Panc1 (cell line): ENCODE data around the gene DPEP2NB. TPM values are rescaled to one million over a fixed set of nuclear protein-coding genes. Genes with fewer than 3 reads are reported as not detected.

Source experiments
- ATAC-seq: fragments of 200-7000 bp; cut with Tn5 transposase; 2 replicates; pipeline ENCODE4 v1.9.1; 2020; ENCODE audit warnings: mild to moderate bottlenecking, moderate library complexity
- BruUV-seq: library from RNA; stranded (reverse); fragments of 400-500 nt; replicated peaks from 2 replicates; lab custom pipeline; 2021; lab: Mats Ljungman, UMichigan
- CTCF ChIA-PET: fragments of 300-600 bp; sonication (Branson Sonifier 250); formaldehyde crosslinking; loops from one replicate; lab custom pipeline; 2022; ENCODE audit warnings: antibody characterized with exemption; lab: Charles Lee
- POLR2A ChIA-PET: fragments of 300-600 bp; sonication (Branson Sonifier 250); formaldehyde crosslinking; loops from one replicate; lab custom pipeline; 2022; ENCODE audit warnings: antibody characterized with exemption; lab: Charles Lee
- DNase-seq: peaks from one replicate; pipeline ENCODE4 v3.0.0-alpha.2; 2010; ENCODE audit warnings: low read depth, low spot score
- H3K27ac ChIP-seq: 2 replicates; pipeline ENCODE4 v1.5.1; 2011; ENCODE audit warnings: mild to moderate bottlenecking, low read length, inconsistent platforms
- H3K27me3 ChIP-seq: fragments of 200-500 bp; sonication (Bioruptor generic); 2 replicates; pipeline ENCODE4 v1.6.0; 2014; ENCODE audit warnings: low read length, inconsistent platforms; ENCODE audit not compliant: control insufficient read depth, insufficient read depth
- H3K36me3 ChIP-seq: fragments of 200-500 bp; sonication (Bioruptor generic); 2 replicates; pipeline ENCODE4 v1.5.1; 2014; ENCODE audit warnings: inconsistent platforms, mild to moderate bottlenecking, low read length, moderate library complexity; ENCODE audit not compliant: control insufficient read depth, insufficient read depth
- H3K4me1 ChIP-seq: 2 replicates; pipeline ENCODE4 v1.5.1; 2011; ENCODE audit warnings: inconsistent platforms, mild to moderate bottlenecking, low read length, moderate library complexity; ENCODE audit not compliant: control insufficient read depth, insufficient read depth
- H3K4me3 ChIP-seq, 2 experiments: 2 replicates each; pipeline ENCODE4 v1.5.1; 2011 to 2012; ENCODE audit warnings: low read depth in 2 of 2, low read length in 2 of 2, mild to moderate bottlenecking in 2 of 2, inconsistent platforms in 1 of 2, moderate library complexity in 1 of 2
- H3K9me3 ChIP-seq: fragments of 200-500 bp; sonication (Bioruptor generic); 2 replicates; pipeline ENCODE4 v1.5.1; 2014; ENCODE audit warnings: low read depth, mild to moderate bottlenecking, inconsistent platforms, low read length, moderate library complexity; ENCODE audit not compliant: control insufficient read depth, insufficient read depth
- CTCF ChIP-seq: fragments of 450-650 bp; IDR thresholded peaks from 2 replicates; pipeline ENCODE4 v1.5.1; 2017; ENCODE audit warnings: mild to moderate bottlenecking
- POLR2AphosphoS5 ChIP-seq: IDR thresholded peaks from 2 replicates; pipeline ENCODE4 v1.6.1; 2012; ENCODE audit warnings: mild to moderate bottlenecking, low read depth, low read length, moderate library complexity
- REST ChIP-seq, 2 experiments: IDR thresholded peaks; 2 replicates each; pipeline ENCODE4 v1.6.1; 2011 to 2012; ENCODE audit warnings: low read depth in 2 of 2, control low read depth in 1 of 2, low read length in 1 of 2, mild to moderate bottlenecking in 1 of 2, moderate library complexity in 1 of 2; ENCODE audit not compliant: insufficient read depth in 1 of 2
- SIN3A ChIP-seq: IDR thresholded peaks from 2 replicates; pipeline ENCODE4 v1.6.1; 2012; ENCODE audit warnings: low read depth, mild to moderate bottlenecking, low read length, moderate library complexity, borderline replicate concordance; ENCODE audit not compliant: insufficient read depth
- TCF7L2 ChIP-seq: IDR thresholded peaks from 2 replicates; pipeline ENCODE4 v1.6.1; 2011; ENCODE audit warnings: mild to moderate bottlenecking, low read depth, low read length, inconsistent platforms
- in situ Hi-C: cut with HindIII; loops from 2 replicates; pipeline ENCODE4 v1.10.0; 2016; ENCODE audit warnings: low sequenced_read_pairs, low pct_unique_long_range_greater_than_20kb
- intact Hi-C: fragments of 100-400 bp; cut with micrococcal nuclease; formaldehyde crosslinking; loops from one replicate; pipeline ENCODE4 v1.10.0; 2022; ENCODE audit not compliant: unreplicated experiment
- total RNA-seq: library from RNA; stranded (reverse); gene quantifications from one replicate; pipeline ENCODE4 v1.2.1, GENCODE V29; 2021; ENCODE audit not compliant: unreplicated experiment

Gene DPEP2NB
- total RNA-seq, 1 experiment from 2014 or later: not detected

- Histone ChIP-seq H3K9me3 (no peaks in the 10 kb centered on the region), H3K27me3 (no peaks in the 10 kb centered on the region), H3K4me1 (no peaks in the 10 kb centered on the region), H3K4me3 (no peak overlapping the region), H3K27ac (no peak overlapping the region), H3K36me3 (no peaks in the 10 kb centered on the region)
- ATAC-seq: peak; percentile 99
- BruUV-seq: no TSS peak
- intact Hi-C loops: loop anchor here (5.0 kb wide), 1 partner anchor 48 kb away; no protein-coding TSS in a partner anchor
- POLR2A ChIA-PET: no interaction called here
- CTCF ChIA-PET: interaction anchor here (0.6 to 0.7 kb wide), 6 partner anchors 18 to 519 kb away, joined by 3 to 9 read pairs (median 4); partner anchors contain the start of genes DDX28 and DUS2
- peak; percentile 90 for TF ChIP-seq CTCF
- no peak for TF ChIP-seq SIN3A
- peak; percentile 35 for DNase-seq
- in situ Hi-C loops: no loop called here
Measured at GRCh38 chr16:68040506-68041288, 25.0 kb upstream of the DPEP2NB start.

- Histone ChIP-seq H3K4me3 (no peak overlapping the region), H3K27me3 (no peaks in the 10 kb centered on the region), H3K4me1 (no peaks in the 10 kb centered on the region), H3K36me3 (no peaks in the 10 kb centered on the region), H3K27ac (no peak overlapping the region), H3K9me3 (no peaks in the 10 kb centered on the region)
- intact Hi-C loops (no loop called here), in situ Hi-C loops (no loop called here)
- BruUV-seq: no TSS peak
- TF ChIP-seq CTCF (no peak), POLR2AphosphoS5 (no peak), REST (IDR thresholded peaks at IDR 0.05; ENCODE audit: insufficient read depth in 1 of 2, low read depth in 2 of 2, low read length in 1 of 2) (no peak), TCF7L2 (no peak), SIN3A (no peak)
- POLR2A ChIA-PET: no interaction called here
- CTCF ChIA-PET: no interaction called here
- ATAC-seq (no peak), DNase-seq (no peak)
Measured at GRCh38 chr16:68037841-68038597, 22.3 kb upstream of the DPEP2NB start.
